NCI-H524 treated with DMSO at 0.1 percent for 48 hours (cell line): Measurements from ENCODE around the gene TRAPPC6A.

Experiments
- DNase-seq: peaks from one replicate; lab custom pipeline; 2025; lab: John Stamatoyannopoulos, UW

The TRAPPC6A gene

DNA sequence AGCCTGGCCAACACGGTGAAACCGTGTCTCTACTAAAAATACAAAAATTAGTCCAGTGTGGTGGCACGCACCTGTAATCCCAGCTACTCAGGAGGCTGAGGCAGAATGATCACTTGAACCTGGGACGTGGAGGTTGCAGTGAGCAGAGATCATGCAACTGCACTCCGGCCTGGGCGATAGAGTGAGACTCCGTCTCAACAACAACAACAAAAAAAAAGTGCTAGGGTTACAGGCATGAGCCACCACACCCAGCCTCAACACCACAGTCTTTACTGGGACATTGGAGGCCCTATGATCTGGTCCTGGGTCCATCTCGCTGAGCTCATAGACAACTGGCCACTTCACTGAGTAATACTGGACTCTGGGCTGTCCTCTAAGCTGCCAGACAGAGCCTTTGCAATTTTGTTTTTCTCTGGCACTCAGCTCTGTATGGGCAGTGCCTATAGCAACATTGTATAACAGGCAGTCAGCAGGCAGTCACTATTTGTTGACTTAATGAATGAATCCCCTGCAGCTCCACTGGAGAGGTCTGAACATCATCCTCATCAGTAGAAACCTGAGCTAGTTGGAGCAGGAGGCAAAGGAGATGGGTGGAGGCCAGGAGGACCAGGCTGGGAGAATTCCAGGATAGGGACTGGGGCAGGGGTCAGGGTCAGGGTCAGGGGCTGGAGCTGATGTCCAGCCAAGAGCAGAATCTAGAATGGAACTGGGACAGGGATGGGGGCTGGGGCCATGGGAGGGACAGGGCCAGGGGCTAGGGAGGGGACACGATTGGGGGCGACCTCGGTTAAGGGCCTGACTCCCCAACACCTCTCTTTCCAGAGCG lies 8.7 kb upstream of the TRAPPC6A start:
- no peak for DNase-seq

GRCh38 chr19:45184115-45184514 lies 6.1 kb upstream of the TRAPPC6A start:
- no peak for DNase-seq

GRCh38 chr19:45182758-45183157 lies 4.7 kb upstream of the TRAPPC6A start:
- DNase-seq = no peak

GRCh38 chr19:45180936-45181335 lies 2.9 kb upstream of the TRAPPC6A start:
- no peak for DNase-seq

GRCh38 chr19:45179892-45180370 lies 1.9 kb upstream of the TRAPPC6A start:
- DNase-seq = no peak

DNA sequence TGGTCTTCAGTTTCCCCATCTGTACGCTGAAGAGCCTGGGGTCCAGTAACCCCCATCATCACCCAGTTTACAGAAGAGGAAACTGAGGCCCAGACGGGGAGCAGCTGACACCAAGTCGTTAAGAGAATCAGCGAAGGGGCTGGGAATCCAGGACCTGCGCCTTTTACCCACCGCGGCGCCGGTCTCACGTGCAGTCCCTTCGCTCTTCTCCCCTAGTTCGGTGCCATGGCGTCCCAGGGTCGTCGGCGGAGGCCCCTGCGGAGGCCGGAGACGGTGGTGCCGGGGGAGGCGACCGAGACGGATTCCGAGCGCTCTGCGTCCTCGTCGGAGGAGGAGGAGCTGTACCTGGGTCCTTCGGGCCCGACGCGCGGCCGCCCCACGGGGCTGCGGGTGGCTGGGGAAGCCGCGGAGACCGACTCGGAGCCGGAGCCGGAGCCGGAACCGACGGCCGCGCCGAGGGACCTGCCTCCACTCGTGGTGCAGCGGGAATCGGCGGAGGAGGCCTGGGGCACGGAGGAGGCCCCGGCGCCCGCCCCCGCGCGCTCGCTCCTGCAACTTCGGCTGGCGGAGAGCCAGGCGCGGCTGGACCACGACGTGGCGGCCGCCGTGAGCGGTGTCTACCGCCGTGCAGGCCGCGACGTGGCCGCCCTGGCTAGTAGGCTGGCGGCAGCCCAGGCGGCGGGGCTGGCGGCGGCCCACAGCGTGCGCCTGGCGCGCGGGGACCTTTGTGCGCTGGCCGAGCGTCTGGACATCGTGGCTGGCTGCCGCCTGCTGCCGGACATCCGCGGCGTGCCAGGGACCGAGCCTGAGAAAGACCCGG lies 1.2 kb upstream of the TRAPPC6A start:
- DNase-seq = no peak

DNA sequence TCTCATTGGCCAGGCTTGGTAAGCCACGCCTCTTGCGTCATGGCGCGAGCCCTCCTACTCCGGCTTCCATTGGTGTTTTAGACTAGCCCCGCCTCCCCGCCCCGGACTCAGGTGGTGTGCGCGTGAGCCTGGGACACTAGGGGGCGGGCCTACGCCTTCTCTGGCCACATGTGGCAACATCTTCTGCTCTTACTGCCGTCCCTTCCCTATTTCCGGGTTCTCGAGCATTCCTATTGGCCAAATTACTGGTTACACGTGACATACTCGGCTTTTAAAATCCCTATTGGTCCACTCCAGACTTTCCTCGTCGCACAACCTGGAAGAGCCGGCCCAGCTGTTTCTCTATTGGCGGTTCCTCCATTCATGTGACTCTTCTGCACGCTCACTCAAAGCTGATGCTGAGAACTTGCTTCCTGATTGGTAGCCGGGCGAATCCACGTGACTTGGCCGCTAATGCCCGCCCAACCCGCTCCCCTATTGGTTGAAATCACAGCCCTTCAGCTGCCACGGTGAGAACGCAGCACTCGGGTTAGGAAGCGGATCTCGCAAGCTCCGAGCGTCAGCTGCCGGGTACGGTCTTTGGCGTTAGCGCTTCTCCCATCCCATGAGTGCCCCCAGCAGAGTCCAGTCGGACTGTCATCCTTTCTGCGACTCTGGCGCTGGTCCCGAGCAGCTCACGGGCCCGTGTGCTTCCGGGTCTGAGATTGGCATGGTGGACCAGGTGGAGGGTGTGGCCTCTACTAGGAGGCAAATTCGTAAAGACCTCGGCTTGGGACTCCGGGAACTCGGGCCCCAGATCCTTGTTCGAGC lies 430 bp upstream of the TRAPPC6A start, which contains the start of gene BLOC1S3:
TSS of gene BLOC1S3 (plus strand) at position 523 of the 810 bp plus-strand sequence. CDS start 513 bp downstream, outside the sequence.
- peak; percentile 99 for DNase-seq

DNA sequence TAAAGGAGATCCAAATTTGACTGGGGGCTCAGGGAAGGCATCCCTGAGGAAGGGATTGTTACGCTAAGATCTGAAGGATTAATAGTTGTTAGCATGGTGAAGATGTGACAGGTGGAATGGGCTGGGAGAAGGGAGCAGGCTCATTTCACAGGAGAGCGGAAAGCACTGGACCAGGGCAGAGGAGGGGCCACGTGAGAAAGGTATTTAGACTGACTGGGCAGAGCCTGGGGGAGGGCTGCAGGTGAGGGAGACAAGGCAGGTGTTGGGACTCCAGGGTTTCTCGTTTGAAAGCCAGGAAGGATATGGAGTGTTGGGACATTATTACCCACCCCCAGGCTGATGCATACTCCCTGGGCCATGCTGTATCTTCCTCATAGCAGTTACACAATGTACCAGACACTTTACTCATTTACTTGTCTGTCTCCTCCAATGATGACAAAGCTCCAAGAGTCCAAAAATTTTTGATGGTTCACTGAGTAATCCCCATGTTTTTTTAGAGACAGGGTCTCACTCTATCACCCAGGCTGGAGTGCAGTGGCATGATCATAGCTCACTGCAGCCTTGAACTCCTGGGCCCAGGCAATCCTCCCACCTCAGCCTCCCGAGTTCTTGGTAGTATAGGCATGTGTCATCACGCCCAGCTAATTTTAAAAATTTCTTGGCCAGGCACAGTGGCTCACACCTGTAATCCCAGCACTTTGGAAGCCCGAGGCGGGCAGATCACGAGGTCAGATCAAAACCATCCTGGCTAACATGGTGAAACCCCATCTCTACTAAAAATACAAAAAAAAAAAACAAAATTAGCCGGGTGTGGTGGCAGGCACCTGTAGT lies 2.3 kb downstream of the TRAPPC6A start:
- no peak for DNase-seq

- no peak for DNase-seq
Observed at GRCh38 chr19:45173816-45174215, 4.2 kb downstream of the TRAPPC6A start.

DNA sequence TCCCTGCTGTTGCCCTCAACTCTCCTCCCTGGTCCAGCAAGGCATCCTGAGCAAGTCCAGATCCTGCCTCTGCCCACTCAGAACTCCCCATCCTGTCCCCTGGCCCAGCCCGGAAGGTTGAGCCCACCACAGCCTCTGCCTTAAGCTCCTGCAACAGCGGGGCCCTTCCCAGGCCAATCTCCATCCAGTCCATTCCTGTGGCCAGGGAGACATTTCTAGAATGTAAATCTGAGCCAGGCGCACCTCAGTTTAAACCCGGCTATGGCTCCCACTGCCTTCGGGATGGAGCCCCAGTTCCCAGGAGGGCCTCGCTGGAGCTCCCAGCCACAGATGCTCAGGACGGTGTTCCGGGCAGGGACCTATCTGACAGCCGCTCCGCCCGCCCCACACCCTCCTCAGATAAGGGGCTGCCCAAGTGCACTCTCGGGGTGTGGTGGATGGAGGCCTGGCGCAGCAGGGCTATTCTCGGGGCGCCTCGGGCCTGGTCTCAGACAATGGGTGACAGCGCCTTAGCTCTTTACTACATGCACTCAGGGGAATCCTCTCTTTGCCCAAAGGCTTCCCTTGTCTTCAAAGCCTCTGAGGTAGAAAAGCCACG lies 5.3 kb downstream of the TRAPPC6A start:
- DNase-seq = no peak

GRCh38 chr19:45172173-45172572 lies 5.9 kb downstream of the TRAPPC6A start:
- no peak for DNase-seq

DNA sequence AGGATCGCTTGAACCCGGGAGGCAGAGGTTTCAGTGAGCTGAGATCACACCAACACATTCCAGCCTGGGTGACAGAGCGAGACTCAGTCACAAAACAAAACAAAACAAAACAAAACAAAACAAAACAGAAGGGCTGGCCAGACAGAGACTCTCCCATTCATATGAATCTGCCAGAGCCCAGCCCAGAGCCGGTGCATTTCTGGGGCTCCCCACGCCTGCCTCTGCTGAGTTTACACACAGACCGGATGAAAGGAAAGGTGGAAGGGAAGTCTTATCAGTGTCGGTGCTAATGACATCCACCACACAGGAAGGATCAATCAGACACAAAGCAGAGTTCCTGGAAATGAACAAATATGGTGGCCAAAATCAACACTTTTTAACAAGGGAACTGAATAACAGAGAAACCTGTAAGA lies 6.8 kb downstream of the TRAPPC6A start:
- DNase-seq = no peak

DNA sequence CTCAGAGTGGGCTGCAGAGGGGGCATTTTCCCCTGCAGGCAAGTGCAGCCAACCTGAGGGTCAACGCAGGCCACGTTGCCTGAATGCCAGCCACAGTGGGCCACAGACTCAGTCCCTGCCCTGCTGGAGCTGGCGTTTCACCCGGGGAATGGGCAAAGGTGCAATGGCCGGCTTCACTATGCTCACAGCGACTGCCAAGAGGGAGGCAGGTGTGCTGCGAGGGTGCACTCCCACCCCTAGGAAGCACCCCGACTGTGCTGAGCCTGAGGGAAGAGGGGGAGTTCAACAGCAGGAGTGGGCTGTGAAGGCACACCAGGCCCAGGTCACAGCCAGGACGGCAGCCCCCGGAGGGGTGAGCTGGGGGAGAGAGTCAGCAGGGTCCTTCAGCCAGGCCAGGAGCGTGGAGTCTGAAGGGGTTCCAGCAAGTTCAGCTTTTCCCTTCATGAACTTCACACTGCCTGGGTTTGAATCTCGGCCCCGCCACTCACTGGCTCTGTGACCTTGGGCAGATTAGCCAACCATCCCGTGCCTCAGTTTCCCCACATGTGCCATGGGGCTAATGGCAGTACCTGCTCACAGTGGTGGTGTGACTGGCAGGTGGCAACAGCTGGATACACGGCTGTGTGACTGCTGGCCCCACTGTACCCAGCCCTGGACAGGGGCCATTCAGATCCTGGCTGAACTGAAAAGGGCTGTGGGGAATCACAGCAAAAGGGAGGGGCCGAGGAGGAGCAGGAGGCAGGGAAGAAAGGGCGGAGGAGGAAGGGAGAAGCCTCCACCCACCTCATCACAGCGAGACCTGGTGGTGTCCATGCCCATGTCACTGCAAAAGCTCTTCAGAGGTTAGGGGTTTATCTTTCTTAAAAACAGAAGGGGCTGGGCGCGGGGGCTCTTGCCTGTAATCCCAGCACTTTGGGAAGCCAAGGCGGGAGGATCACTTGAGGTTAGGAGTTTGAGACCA lies 7.6 kb downstream of the TRAPPC6A start:
- no peak for DNase-seq

DNA sequence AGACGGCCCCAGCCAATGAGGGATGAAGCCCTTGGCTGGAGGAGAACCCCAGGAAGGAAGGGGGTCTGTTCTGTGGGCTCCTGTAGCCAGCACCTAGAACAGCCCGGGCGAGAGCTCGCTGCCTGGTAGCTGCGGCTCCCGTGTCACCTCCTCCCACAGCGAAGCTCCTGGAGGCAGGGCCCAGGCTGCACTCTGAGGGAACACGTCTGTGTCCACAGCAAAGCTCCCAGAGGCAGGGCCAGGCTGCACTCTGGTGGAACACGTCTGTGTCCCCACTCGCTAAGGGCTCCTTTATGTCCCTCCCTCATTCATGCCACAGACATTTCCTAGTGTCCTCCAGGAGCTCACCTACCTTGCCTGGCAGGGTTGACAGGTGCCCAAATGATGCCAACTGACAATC lies 8.4 kb downstream of the TRAPPC6A start:
- no peak for DNase-seq

DNA sequence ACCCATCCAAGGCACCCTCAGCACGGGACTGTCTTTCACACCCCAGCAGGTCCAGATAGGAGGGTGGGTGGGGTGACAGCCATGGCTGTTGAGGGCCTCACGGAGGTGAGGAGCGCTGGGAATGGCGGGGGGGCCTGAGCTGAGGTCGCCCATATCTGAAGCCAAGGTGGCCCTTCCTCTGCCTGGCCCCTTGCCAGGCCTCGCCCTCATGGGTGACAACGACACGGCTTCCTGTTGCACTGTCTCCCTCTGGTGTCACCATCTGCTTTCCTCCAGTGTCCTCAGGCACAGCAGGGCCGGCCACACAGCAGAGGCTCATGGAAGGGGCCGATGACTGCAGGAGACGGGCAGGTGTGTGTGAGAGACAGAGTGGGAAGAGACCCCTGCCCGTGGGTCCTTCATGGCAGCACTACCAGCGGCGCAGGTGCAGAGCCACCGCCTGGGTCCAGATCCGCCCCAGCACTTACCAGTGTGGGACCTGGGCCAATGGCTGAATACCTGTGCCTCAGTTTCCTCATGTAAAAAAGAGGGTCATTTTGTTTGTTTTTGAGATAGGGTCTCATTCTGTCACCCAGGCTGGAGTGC lies 9.2 kb downstream of the TRAPPC6A start:
- DNase-seq = no peak

- DNase-seq = no peak
Observed at GRCh38 chr19:45166723-45167252, 11.2 kb downstream of the TRAPPC6A start.

DNA sequence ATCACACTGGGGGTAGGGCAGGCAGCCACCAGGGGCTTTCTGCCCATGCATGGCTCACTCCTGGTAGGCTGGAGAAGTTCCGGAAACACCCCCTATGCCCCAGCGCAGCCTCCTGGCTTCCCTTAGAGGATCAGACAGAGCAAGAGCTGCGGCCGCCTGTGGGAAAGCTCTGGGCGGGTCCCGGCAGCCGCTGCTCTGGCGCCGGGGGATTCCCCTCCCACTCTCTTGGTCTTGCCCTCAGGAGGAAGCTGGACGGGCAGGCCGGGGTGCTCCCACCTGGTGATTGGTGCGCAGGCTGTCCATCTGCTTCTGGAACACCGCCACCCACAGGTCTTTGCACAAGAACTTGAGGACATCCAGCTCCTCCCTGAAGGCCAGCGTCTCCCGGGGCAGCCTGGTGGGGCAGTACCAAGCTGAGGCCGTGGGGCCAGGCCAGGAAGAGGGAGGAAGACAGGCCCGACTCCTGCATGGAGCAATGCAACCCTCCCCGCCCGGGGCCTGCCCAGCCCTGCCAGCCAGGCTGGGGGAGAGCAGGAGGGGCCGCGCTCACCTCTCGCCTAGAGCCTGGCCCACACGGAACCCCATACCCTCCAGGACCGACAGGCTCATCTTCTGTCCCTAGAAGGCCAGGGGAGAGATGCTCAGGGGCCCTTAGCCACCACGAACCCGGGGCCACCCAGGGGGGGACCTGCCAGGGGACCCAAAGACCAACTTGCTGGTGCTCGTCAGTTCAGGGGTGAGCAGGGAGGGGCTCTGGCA lies 13.3 kb downstream of the TRAPPC6A start:
- DNase-seq = no peak
